Bronchial epithelial cell (primary cell): ENCODE results near the gene NLGN1. TPM values are rescaled to one million over a fixed set of nuclear protein-coding genes. Genes with fewer than 3 reads are reported as not detected.

Source experiments
- DNase-seq: peaks from one replicate; pipeline ENCODE4 v3.0.0-alpha.2; 2010; ENCODE audit warnings: low read depth
- FAIRE-seq: peaks from 2 replicates; lab custom pipeline; 2011; peaks lifted over from hg19 to GRCh38; lab: Jason Lieb, UNC
- H3K27me3 ChIP-seq: 2 replicates; pipeline ENCODE4 v1.5.1; 2011; ENCODE audit warnings: low read length; ENCODE audit not compliant: control insufficient read depth, insufficient read depth
- H3K36me3 ChIP-seq: 2 replicates; pipeline ENCODE4 v1.5.1; 2011; ENCODE audit warnings: low read length; ENCODE audit not compliant: control insufficient read depth, insufficient read depth
- H3K4me3 ChIP-seq: 2 replicates; pipeline ENCODE4 v1.5.1; 2011; ENCODE audit warnings: mild to moderate bottlenecking, low read depth, low read length, control low read depth
- CTCF ChIP-seq: IDR thresholded peaks from 2 replicates; pipeline ENCODE4 v1.5.1; 2011; ENCODE audit warnings: mild to moderate bottlenecking, moderate library complexity, low read length, control low read depth, inconsistent platforms; ENCODE audit not compliant: insufficient read depth, severe bottlenecking
- total RNA-seq: library from RNA; depleted of rRNA; stranded (reverse); fragments of >200 nt; gene quantifications from 2 replicates; pipeline ENCODE4 v1.2.1, GENCODE V29; 2014

Gene NLGN1
- total RNA-seq, 1 donor from 2014 or later = under 0.01 TPM

DNA sequence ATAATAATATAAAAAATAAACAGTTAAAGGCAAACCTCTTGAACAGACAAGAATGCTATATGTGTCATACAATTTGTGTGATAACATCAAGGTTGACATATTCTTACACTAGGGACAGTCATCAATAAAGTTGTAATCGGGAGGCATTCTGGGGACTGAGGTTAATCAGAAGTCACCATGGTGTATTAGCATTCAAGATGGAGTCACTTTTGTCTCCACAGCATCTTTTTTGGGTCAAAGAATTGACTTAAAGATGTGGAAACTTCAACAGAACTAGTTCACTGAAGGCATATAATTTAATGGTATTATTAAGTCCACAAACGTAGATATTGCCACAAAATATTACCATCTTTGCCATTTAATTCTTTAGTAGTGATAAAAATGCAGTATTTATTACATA is 836.0 kb downstream of the NLGN1 start:
- FAIRE-seq = no peak
- DNase-seq = no peak
- no peaks in the 10 kb centered on the region for H3K27me3 ChIP-seq
- TF ChIP-seq CTCF = no peak
- H3K36me3 ChIP-seq = no peaks in the 10 kb centered on the region
- H3K4me3 ChIP-seq = no peak overlapping the region

- no peak for FAIRE-seq
- no peaks in the 10 kb centered on the region for H3K36me3 ChIP-seq
- no peak for TF ChIP-seq CTCF
- DNase-seq = no peak
- no peak overlapping the region for H3K4me3 ChIP-seq
- no peaks in the 10 kb centered on the region for H3K27me3 ChIP-seq
Measured at GRCh38 chr3:174242311-174243041, 844.9 kb downstream of the NLGN1 start.

GRCh38 chr3:174243171-174243570 is 845.6 kb downstream of the NLGN1 start:
- FAIRE-seq (no peak), DNase-seq (no peak)
- Histone ChIP-seq H3K36me3 (no peaks in the 10 kb centered on the region), H3K27me3 (no peaks in the 10 kb centered on the region), H3K4me3 (no peak overlapping the region)
- TF ChIP-seq CTCF = no peak

GRCh38 chr3:174247687-174248152 is 850.2 kb downstream of the NLGN1 start:
- H3K36me3 ChIP-seq = no peaks in the 10 kb centered on the region
- TF ChIP-seq CTCF = no peak
- DNase-seq (no peak), FAIRE-seq (no peak)
- H3K27me3 ChIP-seq = no peaks in the 10 kb centered on the region
- H3K4me3 ChIP-seq = no peak overlapping the region

DNA sequence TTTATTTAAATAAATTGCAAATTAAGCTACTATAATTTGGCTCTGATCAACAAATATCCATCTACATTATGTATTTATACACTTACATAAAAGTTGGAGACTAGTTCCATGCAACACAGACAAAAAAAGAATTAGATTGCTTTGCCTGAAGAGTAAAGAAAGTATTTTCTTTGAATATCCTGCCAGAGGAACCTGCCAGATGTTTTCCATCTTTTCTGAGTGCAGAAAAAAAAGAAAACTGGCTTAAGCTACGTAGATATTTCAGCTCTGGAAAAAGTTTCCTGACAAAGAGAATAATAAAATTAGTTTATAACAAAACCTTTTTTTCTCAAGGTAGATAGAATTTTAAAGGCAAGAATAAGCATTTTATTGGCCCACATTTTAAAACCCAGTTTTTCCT is 854.1 kb downstream of the NLGN1 start:
- no peak overlapping the region for H3K4me3 ChIP-seq
- H3K27me3 ChIP-seq = no peaks in the 10 kb centered on the region
- H3K36me3 ChIP-seq = no peaks in the 10 kb centered on the region
- FAIRE-seq = no peak
- no peak for DNase-seq
- no peak for TF ChIP-seq CTCF
